ENCODE results near the gene NF1. TPM values are rescaled to one million over a fixed set of nuclear protein-coding genes. Genes with fewer than 3 reads are reported as not detected.

NF1 gene
- total and polyA plus RNA-seq, 10 donors, result 3.1 to 97.7 (median 58.3) TPM

DNA sequence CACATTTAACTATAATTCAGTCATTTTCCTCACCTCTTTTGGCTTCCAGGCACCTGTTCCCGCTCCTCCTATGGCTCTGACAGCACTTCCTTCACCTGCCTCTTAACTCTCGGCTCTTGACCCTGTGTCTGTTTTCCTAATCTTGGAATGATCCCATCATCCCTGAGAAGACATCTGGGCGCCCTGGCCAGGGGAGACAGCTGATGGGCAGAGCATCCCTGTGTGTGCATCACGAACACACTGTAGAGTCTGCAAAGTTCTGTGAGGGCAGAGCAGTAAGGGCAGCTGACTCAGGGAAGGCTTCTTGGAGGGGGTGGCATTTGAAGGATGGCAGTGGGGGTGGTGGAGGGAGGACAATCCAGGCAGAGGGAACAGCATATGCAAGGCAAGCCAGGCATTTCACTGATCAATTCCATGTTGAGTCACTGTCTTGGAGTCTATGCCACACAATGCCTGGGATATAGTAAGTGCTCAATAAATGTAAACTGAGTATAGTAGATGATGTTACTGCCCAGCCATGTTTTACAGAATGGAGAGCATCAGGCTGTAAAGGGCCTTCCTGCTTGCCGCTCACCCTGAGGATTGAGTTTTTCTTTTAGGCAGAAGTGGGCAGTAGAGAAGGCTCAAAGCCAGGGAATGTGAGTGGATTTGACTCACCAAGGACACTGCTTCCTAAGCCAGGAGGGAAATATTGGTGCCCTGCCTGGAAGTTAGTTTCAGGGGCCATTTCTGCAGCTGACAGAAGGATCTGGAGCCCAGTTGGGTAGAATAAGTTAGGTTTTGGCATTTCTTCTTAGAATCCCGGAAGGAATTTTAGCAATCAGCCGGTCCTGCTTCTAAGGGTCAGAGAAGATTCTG lies 290.9 kb downstream of the NF1 start:
- Histone ChIP-seq H3K4me1 (peaks cover 0 to 23% (median 6%) of the 10 kb centered on the region in 6 donors), H3K27ac (no peak overlapping the region), H3K27me3 (replicated peaks in 1 of 7) (peaks cover 0 to 19% (median 6%) of the 10 kb centered on the region in 7 donors), H3K36me3 (peaks cover 0 to 16% (median 0%) of the 10 kb centered on the region in 6 donors), H3K9me3 (no peaks in the 10 kb centered on the region), H3K4me3 (no peak overlapping the region)
- intact Hi-C loops (cut with DNase I; ENCODE audit: low total_unique reads), result no loop called here
- no peak for DNase-seq
- TF ChIP-seq POLR2A (IDR thresholded peaks at IDR 0.05) (no peak), POLR2AphosphoS5 (IDR thresholded peaks at IDR 0.05) (no peak)
- TF ChIP-seq, protein P1, sequence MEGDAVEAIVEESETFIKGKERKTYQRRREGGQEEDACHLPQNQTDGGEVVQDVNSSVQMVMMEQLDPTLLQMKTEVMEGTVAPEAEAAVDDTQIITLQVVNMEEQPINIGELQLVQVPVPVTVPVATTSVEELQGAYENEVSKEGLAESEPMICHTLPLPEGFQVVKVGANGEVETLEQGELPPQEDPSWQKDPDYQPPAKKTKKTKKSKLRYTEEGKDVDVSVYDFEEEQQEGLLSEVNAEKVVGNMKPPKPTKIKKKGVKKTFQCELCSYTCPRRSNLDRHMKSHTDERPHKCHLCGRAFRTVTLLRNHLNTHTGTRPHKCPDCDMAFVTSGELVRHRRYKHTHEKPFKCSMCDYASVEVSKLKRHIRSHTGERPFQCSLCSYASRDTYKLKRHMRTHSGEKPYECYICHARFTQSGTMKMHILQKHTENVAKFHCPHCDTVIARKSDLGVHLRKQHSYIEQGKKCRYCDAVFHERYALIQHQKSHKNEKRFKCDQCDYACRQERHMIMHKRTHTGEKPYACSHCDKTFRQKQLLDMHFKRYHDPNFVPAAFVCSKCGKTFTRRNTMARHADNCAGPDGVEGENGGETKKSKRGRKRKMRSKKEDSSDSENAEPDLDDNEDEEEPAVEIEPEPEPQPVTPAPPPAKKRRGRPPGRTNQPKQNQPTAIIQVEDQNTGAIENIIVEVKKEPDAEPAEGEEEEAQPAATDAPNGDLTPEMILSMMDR (IDR thresholded peaks at IDR 0.05 in 8 of 11, conservative IDR thresholded peaks at IDR 0.05 in 3 of 11), result no peak
- WGBS, 5 donors, result 85 to 95% (median 91%) methylated on average over 7 of the region's 7 CpGs

DNA sequence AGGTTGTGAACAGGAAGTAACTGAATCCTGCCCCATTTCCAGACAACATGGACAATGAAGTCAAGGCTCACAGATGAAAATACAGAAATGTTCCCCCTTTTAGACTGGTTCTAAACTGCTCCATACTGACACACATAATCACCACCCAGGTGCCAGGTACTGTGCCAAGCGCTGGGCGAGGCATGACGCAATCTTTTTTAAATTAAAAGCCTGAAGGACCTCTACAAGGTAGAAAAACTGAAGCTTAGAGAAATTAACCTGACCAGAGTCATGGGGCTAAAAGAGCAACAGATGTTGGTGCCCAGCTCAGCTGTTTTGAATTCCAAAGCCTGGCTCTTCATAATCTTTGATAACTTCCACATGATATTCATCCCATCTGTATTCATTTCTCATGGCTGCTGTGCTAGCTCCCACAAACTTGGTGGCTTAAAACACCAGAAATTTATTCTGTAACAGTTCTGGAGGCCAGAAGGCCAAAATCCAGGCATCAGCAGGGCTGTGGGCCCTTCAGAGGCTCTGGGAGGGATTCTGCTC lies 291.8 kb downstream of the NF1 start:
- intact Hi-C loops (cut with DNase I; ENCODE audit: low total_unique reads), result no loop called here
- H3K27ac ChIP-seq, result no peak overlapping the region
- 86 to 88% (median 87%) methylated on average over 3 of the region's 3 CpGs for WGBS, 5 donors

DNA sequence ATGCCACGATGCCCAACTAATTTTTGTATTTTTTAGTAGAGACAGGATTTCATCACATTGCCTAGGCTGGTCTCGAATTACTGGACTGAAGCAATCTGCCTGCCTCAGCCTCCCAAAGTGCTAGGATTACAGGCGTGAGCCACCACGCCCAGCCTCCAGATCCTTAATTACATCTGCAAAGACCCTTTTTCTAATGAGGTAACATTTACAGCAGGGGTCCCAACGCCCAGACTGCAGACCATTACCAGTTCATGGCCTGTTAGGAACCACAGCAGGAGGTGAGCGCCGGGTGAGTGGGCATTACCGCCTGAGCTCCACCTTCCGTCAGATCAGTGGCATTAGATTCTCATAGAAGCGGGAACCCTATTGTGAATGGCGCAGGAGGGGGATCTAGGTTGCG lies 292.7 kb downstream of the NF1 start:
- Histone ChIP-seq H3K27ac (no peak overlapping the region), H3K36me3 (peaks cover 0 to 6% (median 0%) of the 10 kb centered on the region in 6 donors), H3K4me1 (peaks cover 10 to 39% (median 20%) of the 10 kb centered on the region in 6 donors), H3K27me3 (replicated peaks in 1 of 7) (peaks cover 2 to 36% (median 20%) of the 10 kb centered on the region in 7 donors), H3K9me3 (no peaks in the 10 kb centered on the region), H3K4me3 (no peak overlapping the region)
- WGBS, 5 donors, result 86 to 93% (median 91%) methylated on average over 12 of the region's 12 CpGs
- intact Hi-C loops (cut with DNase I; ENCODE audit: low total_unique reads), result no loop called here
- no peak for DNase-seq
- TF ChIP-seq, protein P1 (IDR thresholded peaks at IDR 0.05 in 8 of 11, conservative IDR thresholded peaks at IDR 0.05 in 3 of 11), result no peak
- TF ChIP-seq POLR2A (IDR thresholded peaks at IDR 0.05), result no peak
- TF ChIP-seq POLR2AphosphoS5 (IDR thresholded peaks at IDR 0.05), result no peak

More for the DNA sequence above, 291.8 kb downstream of the NF1 start:
- Histone ChIP-seq H3K36me3 (peaks cover 0 to 14% (median 0%) of the 10 kb centered on the region in 6 donors), H3K9me3 (no peaks in the 10 kb centered on the region), H3K27me3 (replicated peaks in 1 of 7) (peaks cover 0 to 28% (median 13%) of the 10 kb centered on the region in 7 donors), H3K4me1 (peaks cover 5 to 31% (median 13%) of the 10 kb centered on the region in 6 donors), H3K4me3 (no peak overlapping the region)
- DNase-seq, result no peak
- TF ChIP-seq POLR2A (IDR thresholded peaks at IDR 0.05) (no peak), POLR2AphosphoS5 (IDR thresholded peaks at IDR 0.05) (no peak)
- TF ChIP-seq, protein P1 (IDR thresholded peaks at IDR 0.05 in 8 of 11, conservative IDR thresholded peaks at IDR 0.05 in 3 of 11), result no peak

DNA sequence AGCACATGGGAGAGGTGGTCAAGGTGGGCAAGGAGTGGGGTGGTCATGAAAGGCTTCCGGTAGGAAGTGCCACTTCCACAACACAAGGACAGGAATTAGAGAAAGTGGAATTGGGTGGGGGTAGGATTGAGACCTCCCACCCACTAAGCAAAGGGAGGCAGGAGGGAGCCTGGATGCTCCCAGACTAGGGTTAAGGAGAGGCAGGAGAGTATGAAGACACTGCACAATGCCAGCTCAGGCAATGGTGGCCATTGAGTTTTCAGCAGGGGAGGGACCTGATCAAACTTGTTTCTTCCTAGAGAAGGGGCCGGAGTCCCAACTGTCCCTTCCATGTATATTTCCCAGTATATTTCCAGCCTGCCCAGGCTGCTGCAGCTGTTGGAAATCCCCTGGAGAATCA lies 293.6 kb downstream of the NF1 start:
- Histone ChIP-seq H3K27ac (no peak overlapping the region), H3K9me3 (no peaks in the 10 kb centered on the region), H3K4me3 (no peak overlapping the region), H3K4me1 (peaks cover 10 to 41% (median 22%) of the 10 kb centered on the region in 6 donors), H3K27me3 (replicated peaks in 1 of 7) (peaks cover 2 to 45% (median 28%) of the 10 kb centered on the region in 7 donors), H3K36me3 (no peaks in the 10 kb centered on the region)
- WGBS, 5 donors, result 77 to 93% (median 81%) methylated on average over 2 of the region's 2 CpGs
- intact Hi-C loops (cut with DNase I; ENCODE audit: low total_unique reads), result no loop called here
- TF ChIP-seq POLR2AphosphoS5 (IDR thresholded peaks at IDR 0.05) (no peak), POLR2A (IDR thresholded peaks at IDR 0.05) (no peak)
- TF ChIP-seq, protein P1 (IDR thresholded peaks at IDR 0.05 in 8 of 11, conservative IDR thresholded peaks at IDR 0.05 in 3 of 11), result no peak
- no peak for DNase-seq
